HepG2 (cell line): Measurements from ENCODE around the gene PGM5. TPM values are rescaled to one million over a fixed set of nuclear protein-coding genes. Genes with fewer than 3 reads are reported as not detected.

Source experiments
- ATAC-seq: fragments of 200-7000 bp; cut with Tn5 transposase; 3 replicates; pipeline ENCODE4 v1.9.1; 2020; ENCODE audit warnings: mild to moderate bottlenecking, moderate library complexity
- BruUV-seq: library from RNA; stranded (reverse); fragments of 400-500 nt; replicated peaks from 2 replicates; lab custom pipeline; 2021; lab: Mats Ljungman, UMichigan
- CTCF ChIA-PET: fragments of 300-600 bp; formaldehyde crosslinking; extraction: SDS; loops from one replicate; lab custom pipeline; 2021; ENCODE audit warnings: low total read pairs, inconsistent platforms, low intra/inter-chr PET ratio; lab: Yijun Ruan, JAX
- POLR2A ChIA-PET: fragments of 350-600 bp; sonication (Branson Sonifier 250); formaldehyde crosslinking; loops from one replicate; lab custom pipeline; 2020; ENCODE audit warnings: antibody characterized with exemption, inconsistent platforms; lab: Yijun Ruan, JAX
- DNase-seq: peaks from one replicate; pipeline ENCODE4 v3.0.0-alpha.2; 2015; ENCODE audit warnings: low spot score
- FAIRE-seq: peaks from 3 replicates; lab custom pipeline; 2011; peaks lifted over from hg19 to GRCh38; lab: Jason Lieb, UNC
- H2AFZ ChIP-seq: one replicate; pipeline ENCODE4 v1.6.1; 2011; ENCODE audit warnings: low read length, inconsistent platforms
- H3K27ac ChIP-seq: fragments of 300-600 bp; 3 replicates; pipeline ENCODE4 v1.8.0; 2011; ENCODE audit warnings: mixed run types, mild to moderate bottlenecking, mixed read lengths, low read length, inconsistent platforms; ENCODE audit not compliant: insufficient read depth; ENCODE audit errors: extremely low read length
- H3K27me3 ChIP-seq, 2 experiments: fragments of 200-600 bp in 1 of 2; 2 replicates in 1 of 2; 3 replicates in 1 of 2; pipeline versions ENCODE4 v1.6.0 to v1.8.0; 2011; ENCODE audit warnings: low read length in 2 of 2, mild to moderate bottlenecking in 2 of 2, moderate library complexity in 2 of 2, inconsistent platforms in 1 of 2; ENCODE audit not compliant: insufficient read depth in 2 of 2, control insufficient read depth in 1 of 2
- H3K36me3 ChIP-seq, 2 experiments: fragments of 200-600 bp in 1 of 2; replicated peaks in 1 of 2; 2 replicates in 1 of 2; 3 replicates in 1 of 2; pipeline versions ENCODE4 v1.5.1 to v1.8.0; 2011; ENCODE audit warnings: low read length in 2 of 2, inconsistent platforms in 1 of 2; ENCODE audit not compliant: insufficient read depth in 2 of 2, control insufficient read depth in 1 of 2
- H3K4me1 ChIP-seq: 2 replicates; pipeline ENCODE4 v1.5.1; 2012; ENCODE audit warnings: low read length, inconsistent platforms; ENCODE audit not compliant: insufficient read depth
- H3K4me2 ChIP-seq: 2 replicates; pipeline ENCODE4 v1.6.0; 2011; ENCODE audit warnings: low read depth, low read length, inconsistent platforms
- H3K4me3 ChIP-seq, 3 experiments: fragments of 200-600 bp in 1 of 3; sonication (generic), shearing (Covaris generic) in 1 of 3; replicated peaks in 1 of 3; 2 replicates each; pipeline ENCODE4 v1.5.1; 2011 to 2016; ENCODE audit warnings: low read length in 3 of 3, inconsistent platforms in 2 of 3, low read depth in 2 of 3, mild to moderate bottlenecking in 2 of 3, control low read depth in 1 of 3, mixed read lengths in 1 of 3; ENCODE audit not compliant: insufficient read depth in 1 of 3
- H3K79me2 ChIP-seq: one replicate; pipeline ENCODE4 v1.6.1; 2011; ENCODE audit warnings: low read length, inconsistent platforms; ENCODE audit not compliant: insufficient read depth
- H3K9ac ChIP-seq: 2 replicates; pipeline ENCODE4 v1.6.0; 2011; ENCODE audit warnings: mild to moderate bottlenecking, low read depth, low read length, inconsistent platforms; ENCODE audit not compliant: insufficient read depth
- H3K9me3 ChIP-seq: 2 replicates; pipeline ENCODE4 v1.5.1; 2012; ENCODE audit warnings: mild to moderate bottlenecking, low read length
- H4K20me1 ChIP-seq: 2 replicates; pipeline ENCODE4 v1.6.0; 2011; ENCODE audit warnings: inconsistent platforms, mild to moderate bottlenecking, low read length, moderate library complexity; ENCODE audit not compliant: insufficient read depth
- ARNT2 ChIP-seq: sonication (generic); formaldehyde crosslinking; IDR thresholded peaks from 2 replicates; pipeline ENCODE4 v1.8.0; 2022; ENCODE audit warnings: mild to moderate bottlenecking, low read depth, missing genetic modification reagents, moderate library complexity
- ATF2 ChIP-seq: sonication (generic); formaldehyde crosslinking; IDR thresholded peaks from 2 replicates; pipeline ENCODE4 v1.4.0; 2020; ENCODE audit warnings: missing genetic modification reagents
- ATF5 ChIP-seq: sonication (generic); formaldehyde crosslinking; IDR thresholded peaks from 2 replicates; pipeline ENCODE4 v1.4.0; 2020; ENCODE audit warnings: mild to moderate bottlenecking, low read depth, missing genetic modification reagents
- BCL3 ChIP-seq: sonication (generic); formaldehyde crosslinking; IDR thresholded peaks from 2 replicates; pipeline ENCODE4 v1.5.1; 2020; ENCODE audit warnings: mild to moderate bottlenecking, missing genetic modification reagents, moderate library complexity
- DR1 ChIP-seq: sonication (generic); formaldehyde crosslinking; IDR thresholded peaks from 2 replicates; pipeline ENCODE4 v1.8.0; 2021; ENCODE audit warnings: mild to moderate bottlenecking, missing genetic modification reagents, inconsistent platforms
- DRAP1 ChIP-seq: IDR thresholded peaks from 2 replicates; pipeline ENCODE4 v1.6.1; 2016; ENCODE audit warnings: missing genetic modification reagents, missing compliant biosample characterization
- ELF3 ChIP-seq: IDR thresholded peaks from 2 replicates; pipeline ENCODE4 v1.6.1; 2016; ENCODE audit warnings: missing genetic modification reagents, missing compliant biosample characterization
- HOXA3 ChIP-seq: sonication (generic); formaldehyde crosslinking; IDR thresholded peaks from 2 replicates; pipeline ENCODE4 v1.5.0; 2020; ENCODE audit warnings: missing genetic modification reagents
- KAT7 ChIP-seq: IDR thresholded peaks from 2 replicates; pipeline ENCODE4 v1.6.1; 2018; ENCODE audit warnings: borderline replicate concordance, missing compliant biosample characterization
- NR2F2 ChIP-seq: IDR thresholded peaks from 2 replicates; pipeline ENCODE4 v1.6.1; 2012; ENCODE audit warnings: low read depth, inconsistent platforms, borderline replicate concordance
- RELA ChIP-seq: sonication (generic); formaldehyde crosslinking; IDR thresholded peaks from 2 replicates; pipeline ENCODE4 v1.4.0; 2020; ENCODE audit warnings: missing genetic modification reagents
- TCF12 ChIP-seq, 2 experiments: fragments of 450-650 bp in 1 of 2; sonication (generic) in 1 of 2; formaldehyde crosslinking in 1 of 2; IDR thresholded peaks; 2 replicates each; pipeline versions ENCODE4 v1.6.1 to v1.8.0; 2017 to 2022; ENCODE audit warnings: antibody characterized with exemption in 1 of 2, mild to moderate bottlenecking in 1 of 2, missing genetic modification reagents in 1 of 2, moderate library complexity in 1 of 2
- TRAFD1 ChIP-seq: sonication (generic); formaldehyde crosslinking; IDR thresholded peaks from 2 replicates; pipeline ENCODE4 v1.5.1; 2020; ENCODE audit warnings: missing genetic modification reagents, mild to moderate bottlenecking, borderline replicate concordance
- ZBTB21 ChIP-seq: sonication (generic); formaldehyde crosslinking; IDR thresholded peaks from 2 replicates; pipeline ENCODE4 v1.4.0; 2020; ENCODE audit warnings: missing genetic modification reagents
- ZBTB25 ChIP-seq: IDR thresholded peaks from 2 replicates; pipeline ENCODE4 v1.6.1; 2018; ENCODE audit warnings: missing genetic modification reagents
- ZNF224 ChIP-seq: sonication (generic); formaldehyde crosslinking; IDR thresholded peaks from 2 replicates; pipeline ENCODE4 v1.5.0; 2020; ENCODE audit warnings: mild to moderate bottlenecking, missing genetic modification reagents
- ZNF337 ChIP-seq: sonication (generic); formaldehyde crosslinking; IDR thresholded peaks from 2 replicates; pipeline ENCODE4 v1.5.1; 2020; ENCODE audit warnings: missing genetic modification reagents, low read depth, mild to moderate bottlenecking, borderline replicate concordance
- ZNF572 ChIP-seq: sonication (generic); formaldehyde crosslinking; IDR thresholded peaks from 2 replicates; pipeline ENCODE4 v1.5.1; 2020; ENCODE audit warnings: mild to moderate bottlenecking, missing genetic modification reagents
- WGBS: methylation state at CpG from one replicate; pipeline ENCODE4 v1.1.6; 2017; ENCODE audit warnings: low lambda C conversion rate; 5-methylcytosine and 5-hydroxymethylcytosine counted together
- in situ Hi-C: cut with HindIII; loops from 2 replicates; pipeline ENCODE4 v1.10.0; 2017; ENCODE audit warnings: low pct_unique_long_range_greater_than_20kb; ENCODE audit not compliant: extremely low pct_ligation_motif_present
- intact Hi-C: fragments of 100-400 bp; cut with micrococcal nuclease; formaldehyde crosslinking; loops from one replicate; pipeline ENCODE4 v1.10.0; 2022; ENCODE audit not compliant: unreplicated experiment
- polyA plus RNA-seq, 8 experiments: library from polyadenylated mRNA; depleted of rRNA in 3 of 8; stranded (reverse) in 7 of 8; unstranded in 1 of 8; fragments of >200 nt; fragmentation: Illumina TruSeq in 4 of 8; extraction: Trizol in 4 of 8; gene quantifications; 2 replicates each; pipeline versions ENCODE4 v1.2.1 to v1.2.3, GENCODE V29; 2011 to 2016; ENCODE audit warnings: low read depth in 4 of 8, missing spikeins in 1 of 8, mixed read lengths in 1 of 8; ENCODE audit not compliant: insufficient read depth in 1 of 8
- total RNA-seq, 5 experiments: library from RNA; depleted of rRNA; stranded (reverse); fragments of >200 nt; fragmentation: Illumina TruSeq; extraction: Trizol; gene quantifications; 2 replicates each; pipeline ENCODE4 v1.2.3, GENCODE V29; 2016; ENCODE audit warnings: low read depth in 1 of 5

PGM5 gene
- total and polyA plus RNA-seq, 2 of the 13 experiments (the other 11 are each of a cell fraction or from before 2014, with no cell fraction given): not detected

- in situ Hi-C loops (no loop called here), intact Hi-C loops (no loop called here)
- no peak for DNase-seq
Measured at GRCh38 chr9:68555437-68556150, 199.2 kb downstream of the PGM5 start.

More at GRCh38 chr9:68555437-68556150, 199.2 kb downstream of the PGM5 start:
- H3K4me2 ChIP-seq: no peak overlapping the region
- H3K9me3 ChIP-seq: no peaks in the 10 kb centered on the region
- ATAC-seq: no peak
- H4K20me1 ChIP-seq: no peaks in the 10 kb centered on the region
- H3K36me3 ChIP-seq: no peaks in the 10 kb centered on the region
- POLR2A ChIA-PET: no interaction called here
- FAIRE-seq: no peak
- no peak overlapping the region for H3K27ac ChIP-seq
- H3K4me3 ChIP-seq: no peak overlapping the region
- H3K79me2 ChIP-seq: no peaks in the 10 kb centered on the region
- H3K27me3 ChIP-seq: no peaks in the 10 kb centered on the region
- 0 out of 2 replicates have a peak, but pooled peaks cover 5% of the 10 kb centered on the region for H3K4me1 ChIP-seq
- no peak overlapping the region for H3K9ac ChIP-seq
- CTCF ChIA-PET: no interaction called here
- no peak for TF ChIP-seq DR1 (CRISPR knock-in tag)
- TF ChIP-seq HOXA3 (CRISPR knock-in tag): no peak
- TF ChIP-seq ZNF224 (CRISPR knock-in tag): no peak
- TF ChIP-seq ZNF572 (CRISPR knock-in tag): no peak
- no peak for TF ChIP-seq ATF5 (CRISPR knock-in tag)
- TF ChIP-seq ZBTB21: no peak
- no peak for TF ChIP-seq KAT7 (CRISPR knock-in tag)
- no peak for TF ChIP-seq DRAP1 (CRISPR knock-in tag)
- TF ChIP-seq ATF2 (CRISPR knock-in tag): no peak
- no peak for TF ChIP-seq ZNF337
- no peak for TF ChIP-seq NR2F2
- TF ChIP-seq ELF3 (CRISPR knock-in tag): no peak
- TF ChIP-seq ARNT2 (CRISPR knock-in tag): no peak
- no peak for TF ChIP-seq RELA (CRISPR knock-in tag)
- no peak for TF ChIP-seq TRAFD1
- TF ChIP-seq TCF12 (IDR thresholded peaks at IDR 0.05): no peak
- no peak for TF ChIP-seq TCF12 (CRISPR knock-in tag; IDR thresholded peaks at IDR 0.05)
- no peak for TF ChIP-seq ZBTB25 (CRISPR knock-in tag)
- TF ChIP-seq BCL3: no peak
- no TSS peak for BruUV-seq
- H2AFZ ChIP-seq: no peak overlapping the region
- WGBS: no CpG with 5 or more reads among the region's 1 CpG
